Epidermal melanocyte (primary cell): Measurements from ENCODE around the gene HOXD10.

ENCODE experiments used
- DNase-seq: peaks from one replicate; pipeline ENCODE4 v3.0.0; 2011; ENCODE audit warnings: low spot score; ENCODE audit not compliant: insufficient read length

Gene HOXD10

GRCh38 chr2:176133389-176133788 is 16.8 kb downstream of the HOXD10 start:
- no peak for DNase-seq

- no peak for DNase-seq
These were observed 17.5 kb downstream of the HOXD10 start for GRCh38 chr2:176134035-176134434.

GRCh38 chr2:176135035-176135440 is 18.5 kb downstream of the HOXD10 start:
- no peak for DNase-seq

- DNase-seq: no peak
These were observed 20.0 kb downstream of the HOXD10 start for GRCh38 chr2:176136374-176137251.

- DNase-seq: no peak
These were observed 20.6 kb downstream of the HOXD10 start for GRCh38 chr2:176137252-176137580.

- DNase-seq: no peak
These were observed 21.3 kb downstream of the HOXD10 start for GRCh38 chr2:176137906-176138305.

GRCh38 chr2:176138526-176138922 is 21.9 kb downstream of the HOXD10 start:
- no peak for DNase-seq

GRCh38 chr2:176138923-176139660 is 22.5 kb downstream of the HOXD10 start:
- no peak for DNase-seq

- no peak for DNase-seq
These were observed 23.3 kb downstream of the HOXD10 start for GRCh38 chr2:176139661-176140512.

GRCh38 chr2:176140513-176141317 is 24.1 kb downstream of the HOXD10 start:
- peak; percentile 84 for DNase-seq

GRCh38 chr2:176142281-176142680 is 25.7 kb downstream of the HOXD10 start:
- no peak for DNase-seq

GRCh38 chr2:176145085-176145969 is 28.7 kb downstream of the HOXD10 start:
- no peak for DNase-seq

GRCh38 chr2:176146101-176146500 is 29.5 kb downstream of the HOXD10 start:
- DNase-seq: no peak

GRCh38 chr2:176146645-176147044 is 30.1 kb downstream of the HOXD10 start:
- no peak for DNase-seq

GRCh38 chr2:176147210-176147799 is 30.7 kb downstream of the HOXD10 start:
- no peak for DNase-seq

- DNase-seq: no peak
These were observed 31.4 kb downstream of the HOXD10 start for GRCh38 chr2:176147800-176148496.

GRCh38 chr2:176148751-176149421 is 32.3 kb downstream of the HOXD10 start:
- DNase-seq: no peak

- no peak for DNase-seq
These were observed 32.9 kb downstream of the HOXD10 start for GRCh38 chr2:176149481-176149938.
